Mesenchymal stem cell (in vitro differentiated cells and primary cell): Measurements from ENCODE around the gene TMC3.

Experiments used
- DNase-seq: peaks from one replicate; pipeline ENCODE4 v3.0.0-alpha.2; 2013
- H2AFZ ChIP-seq: one replicate; pipeline ENCODE4 v1.6.1; 2013; ENCODE audit warnings: low read depth, mild to moderate bottlenecking, control low read depth, inconsistent platforms, low read length, moderate library complexity
- H2AK5ac ChIP-seq: 2 replicates; pipeline ENCODE4 v1.6.1; 2013; ENCODE audit warnings: low read length, moderate library complexity, mild to moderate bottlenecking, inconsistent platforms; ENCODE audit not compliant: severe bottlenecking
- H2BK120ac ChIP-seq: one replicate; pipeline ENCODE4 v1.6.1; 2013; ENCODE audit warnings: low read depth, mild to moderate bottlenecking, inconsistent platforms, low read length, moderate library complexity
- H2BK12ac ChIP-seq, 2 experiments: one replicate each; pipeline ENCODE4 v1.6.1; 2013; ENCODE audit warnings: inconsistent platforms in 2 of 2, low read length in 2 of 2, mild to moderate bottlenecking in 2 of 2, moderate library complexity in 2 of 2, control low read depth in 1 of 2
- H2BK15ac ChIP-seq: one replicate; pipeline ENCODE4 v1.6.1; 2013; ENCODE audit warnings: mild to moderate bottlenecking, low read depth, inconsistent platforms; ENCODE audit not compliant: poor library complexity, severe bottlenecking
- H2BK5ac ChIP-seq: 2 replicates; pipeline ENCODE4 v1.6.1; 2013; ENCODE audit warnings: low read depth, mild to moderate bottlenecking, low read length, control low read depth, inconsistent platforms; ENCODE audit not compliant: poor library complexity, severe bottlenecking
- H3K14ac ChIP-seq, 2 experiments: one replicate each; pipeline ENCODE4 v1.6.1; 2013; ENCODE audit warnings: inconsistent platforms in 2 of 2, low read length in 2 of 2, control low read depth in 1 of 2, mild to moderate bottlenecking in 1 of 2, moderate library complexity in 1 of 2
- H3K18ac ChIP-seq, 2 experiments: one replicate each; pipeline ENCODE4 v1.6.1; 2013; ENCODE audit warnings: inconsistent platforms in 2 of 2, low read length in 2 of 2, control low read depth in 1 of 2, low read depth in 1 of 2, mild to moderate bottlenecking in 1 of 2
- H3K23ac ChIP-seq, 2 experiments: one replicate each; pipeline ENCODE4 v1.6.1; 2013; ENCODE audit warnings: inconsistent platforms in 2 of 2, low read length in 2 of 2, mild to moderate bottlenecking in 2 of 2, moderate library complexity in 2 of 2, control low read depth in 1 of 2
- H3K27ac ChIP-seq: 2 replicates; pipeline ENCODE4 v1.5.1; 2013; ENCODE audit warnings: mild to moderate bottlenecking, moderate library complexity, low read length, control low read depth, inconsistent platforms; ENCODE audit not compliant: poor library complexity, severe bottlenecking
- H3K27me3 ChIP-seq, 2 experiments: 2 replicates each; pipeline versions ENCODE4 v1.6.1 to v1.7.0; 2013; ENCODE audit warnings: low read length in 2 of 2, mild to moderate bottlenecking in 2 of 2, moderate library complexity in 2 of 2, control low read depth in 1 of 2, inconsistent platforms in 1 of 2; ENCODE audit not compliant: control insufficient read depth in 1 of 2, insufficient read depth in 1 of 2
- H3K36me3 ChIP-seq, 2 experiments: 2 replicates each; pipeline versions ENCODE4 v1.6.1 to v1.7.0; 2013; ENCODE audit warnings: low read length in 2 of 2, control low read depth in 1 of 2, inconsistent platforms in 1 of 2, low read depth in 1 of 2, mild to moderate bottlenecking in 1 of 2; ENCODE audit not compliant: insufficient read depth in 2 of 2, control insufficient read depth in 1 of 2
- H3K4ac ChIP-seq, 2 experiments: one replicate each; pipeline ENCODE4 v1.6.1; 2013; ENCODE audit warnings: inconsistent platforms in 2 of 2, low read length in 2 of 2, mild to moderate bottlenecking in 2 of 2, moderate library complexity in 2 of 2, control low read depth in 1 of 2, low read depth in 1 of 2
- H3K4me1 ChIP-seq: 2 replicates; pipeline ENCODE4 v1.6.1; 2013; ENCODE audit warnings: low read depth, low read length, control low read depth; ENCODE audit not compliant: control insufficient read depth, insufficient read depth
- H3K4me2 ChIP-seq: 2 replicates; pipeline ENCODE4 v1.6.1; 2013; ENCODE audit warnings: low read length, mild to moderate bottlenecking, inconsistent platforms; ENCODE audit not compliant: poor library complexity, severe bottlenecking
- H3K4me3 ChIP-seq, 2 experiments: 2 replicates each; pipeline versions ENCODE4 v1.5.1 to v1.7.0; 2013; ENCODE audit warnings: low read length in 2 of 2, mild to moderate bottlenecking in 2 of 2, control low read depth in 1 of 2, low read depth in 1 of 2; ENCODE audit not compliant: insufficient read depth in 1 of 2
- H3K79me1 ChIP-seq: replicated peaks from 2 replicates; pipeline ENCODE4 v1.6.1; 2013; ENCODE audit warnings: mild to moderate bottlenecking, control low read depth, low read length, inconsistent platforms; ENCODE audit not compliant: poor library complexity, severe bottlenecking
- H3K9ac ChIP-seq: 2 replicates; pipeline ENCODE4 v1.7.0; 2013; ENCODE audit warnings: mild to moderate bottlenecking, low read length, moderate library complexity
- H3K9me3 ChIP-seq: 2 replicates; pipeline ENCODE4 v1.7.0; 2013; ENCODE audit warnings: mild to moderate bottlenecking, low read length; ENCODE audit not compliant: control insufficient read depth
- H4K8ac ChIP-seq: one replicate; pipeline ENCODE4 v1.6.1; 2013; ENCODE audit warnings: inconsistent platforms, mild to moderate bottlenecking, low read length, moderate library complexity
- H4K91ac ChIP-seq: one replicate; pipeline ENCODE4 v1.6.1; 2013; ENCODE audit warnings: mild to moderate bottlenecking, low read length, inconsistent platforms
- WGBS: methylation state at CpG from one replicate; pipeline ENCODE4 v1.1.7; 2013; ENCODE audit warnings: mixed read lengths; 5-methylcytosine and 5-hydroxymethylcytosine counted together

Gene TMC3

GRCh38 chr15:81329446-81329845, 44.6 kb downstream of the TMC3 start:
- WGBS, result 93% methylated on average over 2 of the region's 2 CpGs
- Histone ChIP-seq H3K4me1 (peaks cover 13% of the 10 kb centered on the region), H3K18ac (no peak overlapping the region)

GRCh38 chr15:81327516-81327915, 46.5 kb downstream of the TMC3 start:
- no peak overlapping the region for H2AK5ac ChIP-seq

More at GRCh38 chr15:81329446-81329845, 44.6 kb downstream of the TMC3 start:
- DNase-seq, result no peak
- H3K79me1 ChIP-seq, result peaks cover 5% of the 10 kb centered on the region
- H4K8ac ChIP-seq, result no peak overlapping the region
- H2BK15ac ChIP-seq, result no peak overlapping the region
- H3K4me2 ChIP-seq, result no peak overlapping the region
- H2BK5ac ChIP-seq, result no peak overlapping the region
- no peak overlapping the region for H2AFZ ChIP-seq
- no peak overlapping the region for H3K9ac ChIP-seq
- H3K14ac ChIP-seq, result no peak overlapping the region
- no peak overlapping the region for H3K4me3 ChIP-seq
- no peak overlapping the region for H4K91ac ChIP-seq
- peaks cover 0 to 4% of the 10 kb centered on the region in 2 experiments for H3K36me3 ChIP-seq
- H3K9me3 ChIP-seq, result no peaks in the 10 kb centered on the region
- H3K4ac ChIP-seq, result no peak overlapping the region
- H3K27ac ChIP-seq, result no peak overlapping the region
- H3K23ac ChIP-seq, result no peak overlapping the region
- peaks cover 0 to 5% of the 10 kb centered on the region in 2 experiments for H3K27me3 ChIP-seq
- no peak overlapping the region for H2BK120ac ChIP-seq
- peak overlapping the region; percentile 66 for H2AK5ac ChIP-seq
- H2BK12ac ChIP-seq, result no peak overlapping the region

GRCh38 chr15:81326466-81327212, 47.4 kb downstream of the TMC3 start:
- Histone ChIP-seq H3K4me3 (no peak overlapping the region), H3K27me3 (peaks cover 0 to 2% of the 10 kb centered on the region in 2 experiments), H2AFZ (no peak overlapping the region), H2AK5ac (peak overlapping the region; percentile 63), H3K14ac (no peak overlapping the region), H3K4me1 (peaks cover 21% of the 10 kb centered on the region), H3K79me1 (peaks cover 7% of the 10 kb centered on the region), H2BK5ac (no peak overlapping the region), H3K36me3 (peaks cover 0 to 8% of the 10 kb centered on the region in 2 experiments), H3K18ac (no peak overlapping the region), H2BK12ac (no peak overlapping the region), H2BK15ac (no peak overlapping the region), H3K23ac (no peak overlapping the region), H3K4ac (peak overlapping the region in 1 of 2 experiments; percentile 41), H3K9ac (peak overlapping the region; percentile 55), H2BK120ac (no peak overlapping the region), H3K27ac (peak overlapping the region; percentile 77), H4K91ac (no peak overlapping the region), H4K8ac (no peak overlapping the region), H3K9me3 (no peaks in the 10 kb centered on the region), H3K4me2 (no peak overlapping the region)
- 82% methylated on average over 5 of the region's 7 CpGs for WGBS
- no peak for DNase-seq

More at GRCh38 chr15:81327516-81327915, 46.5 kb downstream of the TMC3 start:
- no peaks in the 10 kb centered on the region for H3K9me3 ChIP-seq
- H3K9ac ChIP-seq, result peak overlapping the region; percentile 55
- DNase-seq, result peak; percentile 75
- H3K27me3 ChIP-seq, result peaks cover 0 to 2% of the 10 kb centered on the region in 2 experiments
- H3K27ac ChIP-seq, result peak overlapping the region; percentile 77
- peaks cover 19% of the 10 kb centered on the region for H3K4me1 ChIP-seq
- H2AFZ ChIP-seq, result no peak overlapping the region
- no peak overlapping the region for H4K91ac ChIP-seq
- H3K79me1 ChIP-seq, result peaks cover 8% of the 10 kb centered on the region
- no peak overlapping the region for H3K4me2 ChIP-seq
- H3K23ac ChIP-seq, result no peak overlapping the region
- H3K18ac ChIP-seq, result no peak overlapping the region
- H3K4ac ChIP-seq, result no peak overlapping the region
- H2BK120ac ChIP-seq, result no peak overlapping the region
- H2BK15ac ChIP-seq, result no peak overlapping the region
- 59% methylated on average over 2 of the region's 3 CpGs for WGBS
- H3K14ac ChIP-seq, result no peak overlapping the region
- H3K36me3 ChIP-seq, result peaks cover 0 to 4% of the 10 kb centered on the region in 2 experiments
- H4K8ac ChIP-seq, result no peak overlapping the region
- H2BK5ac ChIP-seq, result no peak overlapping the region
- H3K4me3 ChIP-seq, result no peak overlapping the region
- no peak overlapping the region for H2BK12ac ChIP-seq
